ENCODE measurements around the gene ME3.

Gene ME3

GRCh38 chr11:86718999-86719398, 46.6 kb upstream of the ME3 start:
- no peak for TF ChIP-seq TAF1 (IDR thresholded peaks at IDR 0.05; ENCODE audit: borderline replicate concordance, insufficient read depth, low read length)
- no peak for TF ChIP-seq POLR2AphosphoS5 (IDR thresholded peaks at IDR 0.05; ENCODE audit: low read depth, low read length)
- TF ChIP-seq REST (IDR thresholded peaks at IDR 0.05; ENCODE audit: insufficient read depth in 1 of 2, low read depth in 2 of 2, low read length in 2 of 2), result no peak
- TF ChIP-seq SIN3A (IDR thresholded peaks at IDR 0.05; ENCODE audit: borderline replicate concordance, insufficient read depth, low read length), result no peak
- TF ChIP-seq FOXP2 (optimal IDR thresholded peaks at IDR 0.05; ENCODE audit: borderline replicate concordance, extremely low read depth, extremely low read length, insufficient read depth), result no peak

DNA sequence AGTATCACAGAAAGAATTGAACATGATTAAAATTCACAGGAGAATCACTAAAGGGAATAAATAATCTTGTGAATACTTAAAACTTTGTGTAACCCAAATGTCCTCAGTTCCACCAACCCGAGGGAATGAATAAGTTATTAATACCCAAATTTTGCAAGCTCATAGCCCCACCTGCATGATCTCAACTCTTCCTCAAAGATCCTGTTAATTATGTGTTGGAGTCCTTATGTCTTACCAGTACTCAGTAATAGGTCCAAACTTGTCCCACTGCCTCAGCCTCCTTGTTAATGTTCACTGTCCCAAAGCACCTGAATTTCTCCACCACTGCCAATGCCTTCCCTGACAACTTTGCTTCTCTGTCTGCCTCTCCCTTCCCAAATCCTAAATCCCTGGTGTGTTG, 46.1 kb upstream of the ME3 start:
- TF ChIP-seq TAF1 (IDR thresholded peaks at IDR 0.05; ENCODE audit: borderline replicate concordance, insufficient read depth, low read length), result no peak
- no peak for TF ChIP-seq REST (IDR thresholded peaks at IDR 0.05; ENCODE audit: insufficient read depth in 1 of 2, low read depth in 2 of 2, low read length in 2 of 2)
- no peak for TF ChIP-seq SIN3A (IDR thresholded peaks at IDR 0.05; ENCODE audit: borderline replicate concordance, insufficient read depth, low read length)
- no peak for TF ChIP-seq POLR2AphosphoS5 (IDR thresholded peaks at IDR 0.05; ENCODE audit: low read depth, low read length)
- no peak for TF ChIP-seq FOXP2 (optimal IDR thresholded peaks at IDR 0.05; ENCODE audit: borderline replicate concordance, extremely low read depth, extremely low read length, insufficient read depth)

- no peak for TF ChIP-seq SIN3A (IDR thresholded peaks at IDR 0.05; ENCODE audit: borderline replicate concordance, insufficient read depth, low read length)
- TF ChIP-seq REST (IDR thresholded peaks at IDR 0.05; ENCODE audit: insufficient read depth in 1 of 2, low read depth in 2 of 2, low read length in 2 of 2), result no peak
- no peak for TF ChIP-seq FOXP2 (optimal IDR thresholded peaks at IDR 0.05; ENCODE audit: borderline replicate concordance, extremely low read depth, extremely low read length, insufficient read depth)
- no peak for TF ChIP-seq POLR2AphosphoS5 (IDR thresholded peaks at IDR 0.05; ENCODE audit: low read depth, low read length)
- TF ChIP-seq TAF1 (IDR thresholded peaks at IDR 0.05; ENCODE audit: borderline replicate concordance, insufficient read depth, low read length), result no peak
These were observed 45.5 kb upstream of the ME3 start for GRCh38 chr11:86717817-86718501.

DNA sequence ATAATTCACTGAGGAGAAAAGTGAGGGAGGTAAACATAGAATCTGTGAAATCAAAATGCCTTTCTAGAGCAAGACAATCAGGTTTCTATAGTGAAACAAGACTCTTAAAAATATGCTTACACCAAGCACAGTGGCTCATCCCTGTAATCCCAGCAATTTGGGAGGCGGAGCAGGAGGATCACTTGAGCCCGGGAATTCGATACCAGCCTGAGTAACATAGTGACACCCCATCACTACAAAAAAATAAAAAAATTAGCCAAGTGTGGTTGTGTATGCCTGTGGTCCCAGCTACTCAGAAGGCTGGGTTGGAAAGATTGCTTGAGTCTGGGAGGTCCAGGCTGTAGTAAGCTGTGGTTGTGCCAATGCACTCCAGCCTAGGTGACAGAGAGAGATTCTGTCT, 43.2 kb upstream of the ME3 start:
- no peak for TF ChIP-seq TAF1 (IDR thresholded peaks at IDR 0.05; ENCODE audit: borderline replicate concordance, insufficient read depth, low read length)
- no peak for TF ChIP-seq REST (IDR thresholded peaks at IDR 0.05; ENCODE audit: insufficient read depth in 1 of 2, low read depth in 2 of 2, low read length in 2 of 2)

GRCh38 chr11:86713552-86713951, 41.1 kb upstream of the ME3 start:
- no peak for TF ChIP-seq POLR2AphosphoS5 (IDR thresholded peaks at IDR 0.05; ENCODE audit: low read depth, low read length)

Data from PFSK-1 (cell line).